ENCODE measurements around the gene STK24.

The STK24 gene

GRCh38 chr13:98398581-98398980, 178.3 kb downstream of the STK24 start:
- H3K4me3 ChIP-seq (ENCODE audit: low read depth in 1 of 5, low read length in 5 of 5): no peak overlapping the region
- H3K4me1 ChIP-seq (ENCODE audit: control insufficient read depth in 5 of 5, insufficient read depth in 5 of 5, low read length in 5 of 5): peaks cover 0 to 12% (median 4%) of the 10 kb centered on the region in 5 donors
- H3K9me3 ChIP-seq (ENCODE audit: control insufficient read depth in 5 of 5, low read length in 5 of 5): no peaks in the 10 kb centered on the region
- no peak overlapping the region for H3K27ac ChIP-seq (ENCODE audit: low read depth, low read length)
- H3K27me3 ChIP-seq (ENCODE audit: control insufficient read depth in 5 of 5, insufficient read depth in 4 of 5, low read length in 5 of 5): no peaks in the 10 kb centered on the region
- no peak overlapping the region for H3K9ac ChIP-seq (ENCODE audit: low read length in 5 of 5)
- H3K36me3 ChIP-seq (ENCODE audit: control insufficient read depth in 5 of 5, insufficient read depth in 5 of 5, low read length in 5 of 5): peaks cover 0 to 28% (median 22%) of the 10 kb centered on the region in 5 donors

DNA sequence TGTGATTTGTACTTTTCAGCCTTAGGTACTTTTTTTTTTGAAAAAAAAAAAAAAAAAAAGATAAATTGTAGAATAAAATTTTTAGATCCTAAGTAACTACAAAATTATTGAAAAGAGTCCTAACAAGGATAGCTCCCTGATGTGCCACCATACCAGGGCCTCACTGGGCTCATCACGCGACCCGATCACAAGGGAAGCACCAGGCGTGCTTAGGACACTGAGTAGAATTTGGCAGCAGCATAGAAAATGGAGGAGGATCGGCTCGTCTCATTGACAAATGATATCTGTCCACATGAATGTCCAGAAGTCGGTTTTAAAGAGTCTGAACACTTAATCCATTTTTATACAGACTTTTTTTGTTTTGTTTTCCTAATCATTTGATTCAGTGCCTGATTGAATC, 179.0 kb downstream of the STK24 start:
- H3K27ac ChIP-seq (ENCODE audit: low read depth, low read length): no peak overlapping the region
- no peak overlapping the region for H3K4me3 ChIP-seq (ENCODE audit: low read depth in 1 of 5, low read length in 5 of 5)
- no peaks in the 10 kb centered on the region for H3K27me3 ChIP-seq (ENCODE audit: control insufficient read depth in 5 of 5, insufficient read depth in 4 of 5, low read length in 5 of 5)
- H3K9ac ChIP-seq (ENCODE audit: low read length in 5 of 5): no peak overlapping the region
- peaks cover 0 to 33% (median 24%) of the 10 kb centered on the region in 5 donors for H3K36me3 ChIP-seq (ENCODE audit: control insufficient read depth in 5 of 5, insufficient read depth in 5 of 5, low read length in 5 of 5)
- peaks cover 0 to 13% (median 4%) of the 10 kb centered on the region in 5 donors for H3K4me1 ChIP-seq (ENCODE audit: control insufficient read depth in 5 of 5, insufficient read depth in 5 of 5, low read length in 5 of 5)
- H3K9me3 ChIP-seq (ENCODE audit: control insufficient read depth in 5 of 5, low read length in 5 of 5): no peaks in the 10 kb centered on the region

DNA sequence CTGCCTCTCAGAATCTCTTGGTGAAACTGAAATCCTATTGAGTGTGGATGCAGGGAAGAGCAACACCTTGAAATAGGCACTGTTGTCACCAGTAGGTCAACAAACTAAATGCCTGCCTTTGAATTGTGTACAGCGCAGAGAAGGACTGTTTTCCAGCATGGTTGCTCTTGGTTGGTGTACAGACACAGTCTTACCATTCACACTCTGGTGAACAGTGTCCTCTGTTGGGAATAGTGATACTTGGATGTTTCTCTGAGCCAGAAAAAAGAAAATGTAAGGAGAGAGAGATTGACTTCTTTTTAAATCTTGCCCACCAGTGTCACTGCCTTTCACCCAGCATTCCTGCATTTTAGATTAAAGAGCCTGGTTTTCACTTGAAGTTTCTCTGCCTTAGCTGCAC, 179.7 kb downstream of the STK24 start:
- no peaks in the 10 kb centered on the region for H3K27me3 ChIP-seq (ENCODE audit: control insufficient read depth in 5 of 5, insufficient read depth in 4 of 5, low read length in 5 of 5)
- no peaks in the 10 kb centered on the region for H3K9me3 ChIP-seq (ENCODE audit: control insufficient read depth in 5 of 5, low read length in 5 of 5)
- H3K9ac ChIP-seq (ENCODE audit: low read length in 5 of 5): no peak overlapping the region
- no peak overlapping the region for H3K27ac ChIP-seq (ENCODE audit: low read depth, low read length)
- H3K36me3 ChIP-seq (ENCODE audit: control insufficient read depth in 5 of 5, insufficient read depth in 5 of 5, low read length in 5 of 5): peaks cover 0 to 34% (median 24%) of the 10 kb centered on the region in 5 donors
- no peak overlapping the region for H3K4me3 ChIP-seq (ENCODE audit: low read depth in 1 of 5, low read length in 5 of 5)
- peaks cover 0 to 13% (median 4%) of the 10 kb centered on the region in 5 donors for H3K4me1 ChIP-seq (ENCODE audit: control insufficient read depth in 5 of 5, insufficient read depth in 5 of 5, low read length in 5 of 5)

- H3K36me3 ChIP-seq (ENCODE audit: control insufficient read depth in 5 of 5, insufficient read depth in 5 of 5, low read length in 5 of 5): peaks cover 0 to 30% (median 24%) of the 10 kb centered on the region in 5 donors
- H3K4me3 ChIP-seq (ENCODE audit: low read depth in 1 of 5, low read length in 5 of 5): no peak overlapping the region
Measured at GRCh38 chr13:98396071-98396710, 180.7 kb downstream of the STK24 start.

More at GRCh38 chr13:98396071-98396710, 180.7 kb downstream of the STK24 start:
- H3K9ac ChIP-seq (ENCODE audit: low read length in 5 of 5): no peak overlapping the region
- H3K27me3 ChIP-seq (ENCODE audit: control insufficient read depth in 5 of 5, insufficient read depth in 4 of 5, low read length in 5 of 5): no peaks in the 10 kb centered on the region
- H3K4me1 ChIP-seq (ENCODE audit: control insufficient read depth in 5 of 5, insufficient read depth in 5 of 5, low read length in 5 of 5): peaks cover 0 to 13% (median 4%) of the 10 kb centered on the region in 5 donors
- no peaks in the 10 kb centered on the region for H3K9me3 ChIP-seq (ENCODE audit: control insufficient read depth in 5 of 5, low read length in 5 of 5)
- no peak overlapping the region for H3K27ac ChIP-seq (ENCODE audit: low read depth, low read length)
